OCI-LY3 (cell line): ENCODE measurements around the gene IL13RA1.

ENCODE experiments used
- H2AFZ ChIP-seq: fragments of 200-600, 300-600 bp; shearing (Covaris generic); 2 replicates; pipeline ENCODE4 v1.6.0; 2014; ENCODE audit warnings: antibody characterized with exemption, low read depth, low read length
- H3K27ac ChIP-seq: fragments of 200-600, 300-600 bp; sonication (generic); 2 replicates; pipeline ENCODE4 v1.5.1; 2014; ENCODE audit warnings: mild to moderate bottlenecking, low read length, moderate library complexity, mixed read lengths
- H3K27me3 ChIP-seq: fragments of 200-600, 300-600 bp; sonication (generic); 2 replicates; pipeline ENCODE4 v1.6.1; 2014; ENCODE audit warnings: low read depth, low read length, mixed read lengths
- H3K36me3 ChIP-seq: fragments of 200-600, 300-600 bp; sonication (generic); replicated peaks from 2 replicates; pipeline ENCODE3; 2014; ENCODE audit warnings: low read depth, low read length, mixed read lengths
- H3K4me1 ChIP-seq: fragments of 300-600, 200-600 bp; sonication (generic); 2 replicates; pipeline ENCODE4 v1.6.1; 2014; ENCODE audit warnings: low read length, mixed read lengths
- H3K4me2 ChIP-seq: fragments of 200-600, 300-600 bp; sonication (generic); 2 replicates; pipeline ENCODE4 v1.6.1; 2014; ENCODE audit warnings: low read length, mixed read lengths
- H3K4me3 ChIP-seq: fragments of 300-600, 200-600 bp; sonication (generic); 2 replicates; pipeline ENCODE4 v1.5.1; 2014; ENCODE audit warnings: antibody characterized with exemption, mild to moderate bottlenecking, low read length, moderate library complexity
- H3K79me2 ChIP-seq: fragments of 300-600, 200-600 bp; shearing (Covaris generic); 2 replicates; pipeline ENCODE4 v1.6.1; 2014; ENCODE audit warnings: mild to moderate bottlenecking, low read length, mixed read lengths
- H3K9ac ChIP-seq: fragments of 300-600, 200-600 bp; shearing (Covaris generic); 2 replicates; pipeline ENCODE4 v1.6.0; 2014; ENCODE audit warnings: mild to moderate bottlenecking, low read length, moderate library complexity
- H3K9me3 ChIP-seq: fragments of 200-600, 300-600 bp; shearing (Covaris generic); 2 replicates; pipeline ENCODE4 v1.6.1; 2014; ENCODE audit warnings: low read length, mixed read lengths; ENCODE audit not compliant: insufficient read depth
- H4K20me1 ChIP-seq: fragments of 200-600, 300-600 bp; sonication (generic); 2 replicates; pipeline ENCODE4 v1.6.1; 2016; ENCODE audit warnings: low read length, mixed read lengths; ENCODE audit not compliant: insufficient read depth
- CTCF ChIP-seq: fragments of 200-600, 300-600 bp; sonication (generic); IDR thresholded peaks from 2 replicates; pipeline ENCODE4 v1.5.1; 2014; ENCODE audit warnings: antibody characterized with exemption, low read length, low read depth
- EZH2phosphoT487 ChIP-seq: fragments of 200-600 bp; shearing (Covaris generic); IDR thresholded peaks from 2 replicates; pipeline ENCODE4 v1.6.1; 2018; ENCODE audit warnings: antibody characterized with exemption, mixed run types, low read depth

Gene IL13RA1

GRCh38 chrX:118758511-118758910 lies 31.1 kb downstream of the IL13RA1 start:
- no peak for TF ChIP-seq EZH2phosphoT487
- TF ChIP-seq CTCF: no peak
- H3K79me2 ChIP-seq: no peaks in the 10 kb centered on the region
- H3K27ac ChIP-seq: peak overlapping the region; percentile 26; the same call in 1 of the 2 replicates
- H3K4me3 ChIP-seq: no peak overlapping the region
- H3K4me2 ChIP-seq: peak overlapping the region; percentile 39
- no peak overlapping the region for H3K9ac ChIP-seq
- H3K27me3 ChIP-seq: no peaks in the 10 kb centered on the region
- H3K36me3 ChIP-seq: no peaks in the 10 kb centered on the region
- no peaks in the 10 kb centered on the region for H3K9me3 ChIP-seq
- peaks cover 31% of the 10 kb centered on the region for H3K4me1 ChIP-seq
- peak overlapping the region; percentile 62; the same call in 1 of the 2 replicates for H2AFZ ChIP-seq
- no peaks in the 10 kb centered on the region for H4K20me1 ChIP-seq

GRCh38 chrX:118760025-118760424 lies 32.6 kb downstream of the IL13RA1 start:
- Histone ChIP-seq H3K4me3 (peak overlapping the region; percentile 42), H3K9ac (0 out of 2 replicates have a peak overlapping the region, but pooled peaks have one; percentile 5), H3K4me1 (peaks cover 31% of the 10 kb centered on the region), H3K4me2 (peak overlapping the region; percentile 65), H3K27me3 (no peaks in the 10 kb centered on the region), H4K20me1 (no peaks in the 10 kb centered on the region), H3K79me2 (no peaks in the 10 kb centered on the region), H2AFZ (no peak overlapping the region), H3K9me3 (no peaks in the 10 kb centered on the region), H3K27ac (no peak overlapping the region), H3K36me3 (no peaks in the 10 kb centered on the region)
- no peak for TF ChIP-seq EZH2phosphoT487
- no peak for TF ChIP-seq CTCF

GRCh38 chrX:118761939-118762707 lies 34.7 kb downstream of the IL13RA1 start:
- H3K4me3 ChIP-seq: no peak overlapping the region
- no peaks in the 10 kb centered on the region for H4K20me1 ChIP-seq
- H3K27ac ChIP-seq: no peak overlapping the region
- peaks cover 31% of the 10 kb centered on the region for H3K4me1 ChIP-seq
- no peaks in the 10 kb centered on the region for H3K9me3 ChIP-seq
- no peaks in the 10 kb centered on the region for H3K79me2 ChIP-seq
- H3K4me2 ChIP-seq: no peak overlapping the region
- TF ChIP-seq CTCF (peak; percentile 53), EZH2phosphoT487 (no peak)
- no peak overlapping the region for H2AFZ ChIP-seq
- H3K9ac ChIP-seq: no peak overlapping the region
- H3K36me3 ChIP-seq: no peaks in the 10 kb centered on the region
- 0 out of 2 replicates have a peak, but pooled peaks cover 4% of the 10 kb centered on the region for H3K27me3 ChIP-seq

- H4K20me1 ChIP-seq: no peaks in the 10 kb centered on the region
- no peaks in the 10 kb centered on the region for H3K79me2 ChIP-seq
- no peaks in the 10 kb centered on the region for H3K9me3 ChIP-seq
- no peak overlapping the region for H3K9ac ChIP-seq
- H3K36me3 ChIP-seq: no peaks in the 10 kb centered on the region
- H3K4me3 ChIP-seq: no peak overlapping the region
- H3K4me1 ChIP-seq: peaks cover 25% of the 10 kb centered on the region
- H3K27ac ChIP-seq: no peak overlapping the region
- no peak overlapping the region for H2AFZ ChIP-seq
- TF ChIP-seq CTCF: no peak
- TF ChIP-seq EZH2phosphoT487: no peak
- 0 out of 2 replicates have a peak, but pooled peaks cover 4% of the 10 kb centered on the region for H3K27me3 ChIP-seq
- H3K4me2 ChIP-seq: no peak overlapping the region
Observed at GRCh38 chrX:118763489-118763888, 36.1 kb downstream of the IL13RA1 start.
